HG03469 (cell line): Measurements from ENCODE around the gene BAG2.

Experiments
- ATAC-seq: cut with Tn5 transposase; IDR thresholded peaks from one replicate; pipeline ENCODE4 v1.9.1; 2021; ENCODE audit warnings: mild to moderate bottlenecking, moderate library complexity, moderate number of reproducible peaks; ENCODE audit not compliant: unreplicated experiment

BAG2 gene

GRCh38 chr6:57173886-57174510 is 1.9 kb downstream of the BAG2 start:
- no peak for ATAC-seq

- ATAC-seq: no peak
Observed at GRCh38 chr6:57174511-57174907, 2.4 kb downstream of the BAG2 start.

- no peak for ATAC-seq
Observed at GRCh38 chr6:57177545-57178265, 5.6 kb downstream of the BAG2 start.

- ATAC-seq: no peak
Observed at GRCh38 chr6:57180596-57180995, 8.5 kb downstream of the BAG2 start.

GRCh38 chr6:57182017-57182432 is 9.9 kb downstream of the BAG2 start:
- no peak for ATAC-seq

- no peak for ATAC-seq
Observed at GRCh38 chr6:57183336-57183735, 11.2 kb downstream of the BAG2 start.

GRCh38 chr6:57190140-57190539 is 18.0 kb downstream of the BAG2 start:
- no peak for ATAC-seq

- ATAC-seq: no peak
Observed at GRCh38 chr6:57193177-57193576, 21.1 kb downstream of the BAG2 start.

- no peak for ATAC-seq
Observed at GRCh38 chr6:57195457-57195856, 23.3 kb downstream of the BAG2 start.

GRCh38 chr6:57198926-57199636 is 27.0 kb downstream of the BAG2 start:
- no peak for ATAC-seq

- ATAC-seq: no peak
Observed at GRCh38 chr6:57201718-57202117, 29.6 kb downstream of the BAG2 start.

GRCh38 chr6:57205550-57206328 is 33.6 kb downstream of the BAG2 start:
- no peak for ATAC-seq

- ATAC-seq: no peak
Observed at GRCh38 chr6:57207141-57207540, 35.0 kb downstream of the BAG2 start.

- no peak for ATAC-seq
Observed at GRCh38 chr6:57207872-57208271, 35.7 kb downstream of the BAG2 start.

- no peak for ATAC-seq
Observed at GRCh38 chr6:57209030-57209429, 36.9 kb downstream of the BAG2 start.

GRCh38 chr6:57210060-57210459 is 37.9 kb downstream of the BAG2 start:
- ATAC-seq: no peak

GRCh38 chr6:57215260-57215659 is 43.1 kb downstream of the BAG2 start:
- ATAC-seq: no peak

- no peak for ATAC-seq
Observed at GRCh38 chr6:57216235-57217101, 44.3 kb downstream of the BAG2 start.

GRCh38 chr6:57217270-57217669 is 45.1 kb downstream of the BAG2 start:
- ATAC-seq: no peak

GRCh38 chr6:57220083-57220703 is 48.1 kb downstream of the BAG2 start:
- ATAC-seq: no peak
